Keratinocyte (primary cell): ENCODE results near the gene KIF16B. TPM values are rescaled to one million over a fixed set of nuclear protein-coding genes. Genes with fewer than 3 reads are reported as not detected.

Source experiments
- DNase-seq: peaks from one replicate; pipeline ENCODE4 v3.0.0-alpha.2; 2011; ENCODE audit warnings: low read depth, missing footprints, low spot score
- FAIRE-seq: peaks from 2 replicates; lab custom pipeline; 2011; peaks lifted over from hg19 to GRCh38; lab: Jason Lieb, UNC
- H2AFZ ChIP-seq: 2 replicates; pipeline ENCODE4 v1.6.0; 2012; ENCODE audit warnings: low read length, control low read depth, inconsistent platforms; ENCODE audit not compliant: control insufficient read depth
- H3K27ac ChIP-seq: 2 replicates; pipeline ENCODE4 v1.5.1; 2011; ENCODE audit warnings: low read length; ENCODE audit not compliant: control insufficient read depth, insufficient read depth
- H3K27me3 ChIP-seq: 3 replicates; pipeline ENCODE4 v1.6.0; 2011; ENCODE audit warnings: low read length; ENCODE audit not compliant: control insufficient read depth, insufficient read depth; ENCODE audit errors: extremely low read depth
- H3K36me3 ChIP-seq, 2 experiments: 2 replicates in 1 of 2; 3 replicates in 1 of 2; pipeline ENCODE4 v1.5.1; 2011; ENCODE audit warnings: low read length in 2 of 2, mild to moderate bottlenecking in 1 of 2; ENCODE audit not compliant: control insufficient read depth in 2 of 2, insufficient read depth in 2 of 2; ENCODE audit errors: extremely low read depth in 1 of 2
- H3K4me1 ChIP-seq: 3 replicates; pipeline ENCODE4 v1.5.1; 2011; ENCODE audit warnings: low read length; ENCODE audit not compliant: control insufficient read depth, insufficient read depth; ENCODE audit errors: extremely low read depth
- H3K4me2 ChIP-seq: 3 replicates; pipeline ENCODE4 v1.6.0; 2011; ENCODE audit warnings: low read depth, low read length; ENCODE audit not compliant: control insufficient read depth, insufficient read depth; ENCODE audit errors: extremely low read depth
- H3K4me3 ChIP-seq, 3 experiments: fragments of 200-600 bp in 1 of 3; sonication (generic) in 1 of 3; 2 replicates in 2 of 3; 3 replicates in 1 of 3; pipeline ENCODE4 v1.5.1; 2011 to 2016; ENCODE audit warnings: low read length in 3 of 3, mild to moderate bottlenecking in 3 of 3, control low read depth in 2 of 3, inconsistent platforms in 1 of 3, low read depth in 1 of 3, mixed read lengths in 1 of 3, mixed run types in 1 of 3, moderate library complexity in 1 of 3; ENCODE audit not compliant: control insufficient read depth in 2 of 3, insufficient read depth in 2 of 3; ENCODE audit errors: extremely low read depth in 1 of 3
- H3K79me2 ChIP-seq: 2 replicates; pipeline ENCODE4 v1.6.0; 2012; ENCODE audit warnings: low read length; ENCODE audit not compliant: control insufficient read depth, insufficient read depth
- H3K9ac ChIP-seq: 3 replicates; pipeline ENCODE4 v1.6.0; 2011; ENCODE audit warnings: low read length; ENCODE audit not compliant: control insufficient read depth, insufficient read depth; ENCODE audit errors: extremely low read depth
- H3K9me1 ChIP-seq: 3 replicates; pipeline ENCODE4 v1.6.0; 2011; ENCODE audit warnings: low read length; ENCODE audit not compliant: control insufficient read depth, insufficient read depth; ENCODE audit errors: extremely low read depth
- H3K9me3 ChIP-seq: 2 replicates; pipeline ENCODE4 v1.5.1; 2012; ENCODE audit warnings: low read depth, low read length; ENCODE audit not compliant: control insufficient read depth
- H4K20me1 ChIP-seq: 3 replicates; pipeline ENCODE4 v1.6.0; 2011; ENCODE audit warnings: low read length; ENCODE audit not compliant: control insufficient read depth, insufficient read depth; ENCODE audit errors: extremely low read depth
- EZH2 ChIP-seq: IDR thresholded peaks from one replicate; pipeline ENCODE4 v1.6.1; 2012; ENCODE audit warnings: inconsistent platforms, mild to moderate bottlenecking, low read length, moderate library complexity
- dilution Hi-C: fragments of 300-500 bp; cut with MboI; formaldehyde crosslinking; loops from one replicate; pipeline ENCODE4 v1.7.0; 2020; ENCODE audit warnings: low sequenced_read_pairs; ENCODE audit not compliant: extremely low pct_ligation_motif_present
- polyA plus RNA-seq, 5 experiments: library from polyadenylated mRNA; depleted of rRNA in 3 of 5; stranded (reverse) in 3 of 5; stranded (forward) in 1 of 5; unstranded in 1 of 5; fragments of >200 nt; gene quantifications; 1 replicate in 1 of 5; 2 replicates in 3 of 5; 3 replicates in 1 of 5; pipeline versions ENCODE4 v1.2.1 to v1.2.3, GENCODE V29; 2011 to 2012; ENCODE audit warnings: missing spikeins in 2 of 5, low read depth in 1 of 5, low replicate concordance in 1 of 5
- TF ChIP-seq, protein P1 (sequence below), 3 experiments: IDR thresholded peaks in 1 of 3; conservative IDR thresholded peaks in 1 of 3; optimal IDR thresholded peaks in 1 of 3; 2 replicates in 2 of 3; 3 replicates in 1 of 3; pipeline versions ENCODE3 to v1.5.1; 2011; ENCODE audit warnings: low read length in 3 of 3, mild to moderate bottlenecking in 3 of 3, moderate library complexity in 2 of 3, control low read depth in 1 of 3, inconsistent platforms in 1 of 3; ENCODE audit not compliant: insufficient read depth in 2 of 3; ENCODE audit errors: extremely low read depth in 1 of 3

KIF16B gene
- polyA plus RNA-seq, 1 donor (not counting 4 experiments of a cell fraction or from before 2014, with no cell fraction given): 16.1 TPM

DNA sequence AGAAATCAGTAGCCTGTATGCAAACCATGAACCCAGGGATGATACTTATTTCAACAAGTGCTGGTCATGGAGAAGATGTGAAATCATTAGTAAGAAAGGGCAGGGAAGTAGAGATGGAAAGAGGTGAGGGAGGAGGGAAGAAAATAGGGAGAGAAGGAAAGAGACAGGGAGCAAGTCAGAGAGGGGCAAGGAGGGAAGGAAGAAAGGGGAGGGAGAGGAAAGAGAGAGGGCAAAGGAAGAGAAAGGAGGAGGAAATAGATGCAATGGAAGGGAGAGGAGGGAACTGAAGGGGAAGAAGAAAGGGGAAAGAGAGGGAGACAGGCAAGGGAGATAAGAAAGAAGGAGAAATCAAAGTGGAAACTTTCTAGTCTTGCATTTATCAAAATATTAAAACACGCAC lies 195.1 kb downstream of the KIF16B start:
- Histone ChIP-seq H3K4me3 (no peak overlapping the region), H3K27me3 (no peaks in the 10 kb centered on the region), H2AFZ (no peak overlapping the region), H3K36me3 (peaks cover 0 to 12% of the 10 kb centered on the region in 2 experiments), H3K79me2 (no peaks in the 10 kb centered on the region), H4K20me1 (no peaks in the 10 kb centered on the region), H3K9me1 (no peaks in the 10 kb centered on the region), H3K4me1 (no peaks in the 10 kb centered on the region), H3K27ac (no peak overlapping the region), H3K4me2 (no peak overlapping the region), H3K9me3 (no peaks in the 10 kb centered on the region), H3K9ac (no peak overlapping the region)
- dilution Hi-C loops: no loop called here
- FAIRE-seq (no peak), DNase-seq (no peak)
- TF ChIP-seq, protein P1, sequence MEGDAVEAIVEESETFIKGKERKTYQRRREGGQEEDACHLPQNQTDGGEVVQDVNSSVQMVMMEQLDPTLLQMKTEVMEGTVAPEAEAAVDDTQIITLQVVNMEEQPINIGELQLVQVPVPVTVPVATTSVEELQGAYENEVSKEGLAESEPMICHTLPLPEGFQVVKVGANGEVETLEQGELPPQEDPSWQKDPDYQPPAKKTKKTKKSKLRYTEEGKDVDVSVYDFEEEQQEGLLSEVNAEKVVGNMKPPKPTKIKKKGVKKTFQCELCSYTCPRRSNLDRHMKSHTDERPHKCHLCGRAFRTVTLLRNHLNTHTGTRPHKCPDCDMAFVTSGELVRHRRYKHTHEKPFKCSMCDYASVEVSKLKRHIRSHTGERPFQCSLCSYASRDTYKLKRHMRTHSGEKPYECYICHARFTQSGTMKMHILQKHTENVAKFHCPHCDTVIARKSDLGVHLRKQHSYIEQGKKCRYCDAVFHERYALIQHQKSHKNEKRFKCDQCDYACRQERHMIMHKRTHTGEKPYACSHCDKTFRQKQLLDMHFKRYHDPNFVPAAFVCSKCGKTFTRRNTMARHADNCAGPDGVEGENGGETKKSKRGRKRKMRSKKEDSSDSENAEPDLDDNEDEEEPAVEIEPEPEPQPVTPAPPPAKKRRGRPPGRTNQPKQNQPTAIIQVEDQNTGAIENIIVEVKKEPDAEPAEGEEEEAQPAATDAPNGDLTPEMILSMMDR (optimal IDR thresholded peaks at IDR 0.05 in 1 of 3, IDR thresholded peaks at IDR 0.05 in 1 of 3, conservative IDR thresholded peaks at IDR 0.05 in 1 of 3; ENCODE audit: extremely low read depth in 1 of 3, insufficient read depth in 2 of 3, low read length in 3 of 3): no peak
- no peak for TF ChIP-seq EZH2

DNA sequence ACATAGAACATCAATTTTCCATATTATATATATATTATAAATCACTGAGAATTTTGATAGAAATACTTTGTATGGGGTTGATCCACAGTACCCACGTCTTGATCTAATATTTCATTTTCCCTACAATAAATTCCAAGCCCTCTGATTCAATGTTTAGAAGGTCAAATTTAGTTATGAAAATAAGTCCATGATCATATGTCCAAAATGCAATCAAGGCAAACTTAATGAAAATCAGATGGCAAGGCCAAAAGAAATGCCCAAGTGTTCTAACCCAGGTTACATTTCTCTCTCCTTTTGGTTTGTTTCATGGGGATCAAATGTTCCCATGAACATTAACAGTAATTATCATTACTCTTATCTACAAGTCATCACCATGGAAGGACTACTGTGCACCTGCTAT lies 203.8 kb downstream of the KIF16B start:
- Histone ChIP-seq H3K4me2 (no peak overlapping the region), H3K4me3 (no peak overlapping the region), H2AFZ (no peak overlapping the region), H3K9me1 (no peaks in the 10 kb centered on the region), H3K36me3 (peaks cover 3 to 11% of the 10 kb centered on the region in 2 experiments), H3K4me1 (no peaks in the 10 kb centered on the region), H3K9me3 (no peaks in the 10 kb centered on the region), H4K20me1 (no peaks in the 10 kb centered on the region), H3K9ac (no peak overlapping the region), H3K27me3 (no peaks in the 10 kb centered on the region), H3K27ac (no peak overlapping the region), H3K79me2 (no peaks in the 10 kb centered on the region)
- dilution Hi-C loops: no loop called here
- FAIRE-seq (no peak), DNase-seq (no peak)
- TF ChIP-seq, protein P1 (optimal IDR thresholded peaks at IDR 0.05 in 1 of 3, IDR thresholded peaks at IDR 0.05 in 1 of 3, conservative IDR thresholded peaks at IDR 0.05 in 1 of 3; ENCODE audit: extremely low read depth in 1 of 3, insufficient read depth in 2 of 3, low read length in 3 of 3): no peak
- no peak for TF ChIP-seq EZH2
